ENCODE measurements around the gene KLF12. TPM values are rescaled to one million over a fixed set of nuclear protein-coding genes. Genes with fewer than 3 reads are reported as not detected.

The KLF12 gene
- total RNA-seq, result 10 to 100 TPM; 11.5 to 16.0 TPM

DNA sequence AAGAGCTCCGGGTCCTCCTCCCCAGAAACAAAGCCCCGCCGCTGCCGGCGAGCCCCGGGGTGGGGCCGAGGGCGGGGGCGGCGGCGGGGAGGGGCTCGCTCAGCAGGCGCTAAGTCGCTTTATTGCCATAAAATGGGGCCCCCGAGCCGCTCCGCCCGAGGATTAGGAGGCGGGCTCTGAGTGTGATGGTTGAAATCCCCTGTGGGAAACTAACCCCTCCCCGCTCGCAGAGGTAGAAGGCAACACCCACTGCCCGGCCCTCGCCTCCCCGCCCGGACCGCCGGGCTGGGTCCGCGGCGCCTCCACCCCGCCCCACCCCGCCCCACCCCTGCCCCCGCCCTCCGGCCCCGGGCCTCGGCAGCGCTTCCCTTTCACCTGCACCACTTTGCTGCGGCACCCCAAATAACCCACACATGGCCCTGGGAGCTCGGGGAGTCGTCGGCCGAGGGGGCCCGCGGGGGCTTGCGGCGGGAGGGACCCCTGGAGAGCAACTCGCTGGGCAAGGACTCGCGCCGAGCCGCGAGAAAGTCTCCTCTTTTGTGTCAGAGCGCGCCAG lies at the start of gene KLF12:
TSS of gene KLF12 (minus strand) at position 184 of the 556 bp plus-strand sequence.
- H3K36me3 Mint-ChIP-seq, result no peaks in the 10 kb centered on the region
- peaks cover 35 to 40% of the 10 kb centered on the region in 2 donors for H3K4me1 Mint-ChIP-seq (ENCODE audit: low read depth in 2 of 2)
- H3K4me3 Mint-ChIP-seq, result peak within 1 kb of the TSS; percentile 98
- no peaks in the 10 kb centered on the region for H3K9me3 Mint-ChIP-seq
- peak; percentile 95 for DNase-seq (ENCODE audit: low spot score)
- no peaks in the 10 kb centered on the region for H3K27me3 Mint-ChIP-seq
- peak within 1 kb of the TSS; percentile 95 to 96 for H3K27ac Mint-ChIP-seq
- peak; percentile 87 to 90 for ATAC-seq

DNA sequence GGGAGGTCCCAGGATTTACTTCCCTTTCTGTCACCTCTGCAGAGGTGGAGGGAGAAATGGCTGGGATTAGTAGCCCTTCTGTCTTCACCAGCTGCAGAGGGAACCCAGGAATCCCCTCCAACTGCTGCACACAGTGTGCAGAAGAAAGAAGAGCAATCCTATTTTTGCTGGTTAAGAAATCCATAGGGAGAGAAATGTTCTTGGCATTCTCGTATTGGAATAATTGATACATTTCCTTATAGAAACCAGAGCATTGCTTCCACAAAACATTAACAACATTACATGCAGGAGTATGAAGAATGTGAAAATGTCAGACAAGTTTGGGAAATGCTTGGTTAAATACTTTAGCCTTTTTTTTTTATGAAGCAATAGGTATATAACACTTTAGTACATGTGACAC lies 48.3 kb upstream of the KLF12 start:
- Mint-ChIP-seq H3K4me3 (no peak overlapping the region), H3K27ac (no peak overlapping the region), H3K36me3 (no peaks in the 10 kb centered on the region), H3K4me1 (ENCODE audit: low read depth in 2 of 2) (no peaks in the 10 kb centered on the region), H3K9me3 (no peaks in the 10 kb centered on the region), H3K27me3 (peaks cover 23 to 25% of the 10 kb centered on the region in 2 donors)
- ATAC-seq (no peak), DNase-seq (ENCODE audit: low spot score) (no peak)

GRCh38 chr13:74174810-74175209 lies 40.6 kb upstream of the KLF12 start:
- no peak for DNase-seq (ENCODE audit: low spot score)
- ATAC-seq, result peak; percentile 66 to 75
- H3K9me3 Mint-ChIP-seq, result no peaks in the 10 kb centered on the region
- no peaks in the 10 kb centered on the region for H3K36me3 Mint-ChIP-seq
- peaks cover 41 to 60% of the 10 kb centered on the region in 2 donors for H3K27me3 Mint-ChIP-seq
- H3K4me1 Mint-ChIP-seq (ENCODE audit: low read depth in 2 of 2), result peaks cover 6 to 11% of the 10 kb centered on the region in 2 donors
- peak overlapping the region in 1 of 2 donors; percentile 45 for H3K27ac Mint-ChIP-seq
- peak overlapping the region; percentile 13 for H3K4me3 Mint-ChIP-seq

DNA sequence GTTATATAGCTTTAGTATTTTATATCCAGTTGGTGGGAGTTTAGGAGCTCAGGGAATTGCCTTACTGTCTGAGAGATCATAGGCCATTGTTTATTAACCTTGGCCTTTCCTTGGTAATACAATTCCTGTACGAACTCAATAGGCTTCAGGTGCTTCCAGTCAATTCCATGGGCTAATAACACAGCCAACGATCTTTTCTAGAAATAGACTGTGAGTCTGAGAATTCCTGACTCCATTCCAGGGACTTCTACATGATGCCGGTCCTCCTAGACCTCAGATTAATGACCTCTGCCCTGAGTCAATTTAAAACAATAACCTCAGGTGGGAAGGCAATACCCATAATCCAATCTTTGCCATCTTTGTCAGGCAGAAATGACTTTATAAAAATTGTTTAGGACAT lies 39.6 kb upstream of the KLF12 start:
- H3K9me3 Mint-ChIP-seq, result no peaks in the 10 kb centered on the region
- ATAC-seq, result no peak
- peaks cover 6 to 11% of the 10 kb centered on the region in 2 donors for H3K4me1 Mint-ChIP-seq (ENCODE audit: low read depth in 2 of 2)
- no peaks in the 10 kb centered on the region for H3K36me3 Mint-ChIP-seq
- no peak for DNase-seq (ENCODE audit: low spot score)
- H3K27me3 Mint-ChIP-seq, result peaks cover 37 to 56% of the 10 kb centered on the region in 2 donors
- H3K27ac Mint-ChIP-seq, result no peak overlapping the region
- no peak overlapping the region for H3K4me3 Mint-ChIP-seq

- peaks cover 40 to 61% of the 10 kb centered on the region in 2 donors for H3K27me3 Mint-ChIP-seq
Measured at GRCh38 chr13:74171641-74172040, 37.4 kb upstream of the KLF12 start.

DNA sequence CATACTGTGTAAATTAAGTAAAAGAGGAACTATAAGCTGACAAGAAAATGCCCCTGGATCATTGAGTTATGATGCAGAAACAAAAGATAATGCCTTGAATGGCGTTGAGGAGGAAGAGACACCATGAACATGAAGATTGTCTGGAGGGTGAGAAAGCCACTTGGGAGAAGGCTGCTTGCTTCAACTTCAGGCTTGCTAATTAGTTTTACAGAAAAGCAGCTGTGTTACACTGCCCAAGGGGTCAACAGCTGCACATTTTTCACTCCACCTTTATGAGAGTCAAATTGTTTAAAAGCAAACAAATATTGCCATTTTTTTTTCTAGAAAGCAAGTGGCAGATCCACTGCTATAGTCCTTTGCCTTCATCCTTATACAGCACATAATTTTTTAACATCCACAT lies 35.5 kb upstream of the KLF12 start:
- Mint-ChIP-seq H3K36me3 (no peaks in the 10 kb centered on the region), H3K27me3 (peaks cover 37 to 48% of the 10 kb centered on the region in 2 donors), H3K27ac (no peak overlapping the region), H3K9me3 (no peaks in the 10 kb centered on the region), H3K4me3 (no peak overlapping the region), H3K4me1 (ENCODE audit: low read depth in 2 of 2) (peaks cover 5% of the 10 kb centered on the region in 2 donors)
- ATAC-seq, result no peak
- DNase-seq (ENCODE audit: low spot score), result no peak

More at GRCh38 chr13:74171641-74172040, 37.4 kb upstream of the KLF12 start:
- Mint-ChIP-seq H3K9me3 (no peaks in the 10 kb centered on the region), H3K27ac (no peak overlapping the region), H3K36me3 (no peaks in the 10 kb centered on the region), H3K4me1 (ENCODE audit: low read depth in 2 of 2) (peaks cover 6 to 11% of the 10 kb centered on the region in 2 donors), H3K4me3 (no peak overlapping the region)
- DNase-seq (ENCODE audit: low spot score) (no peak), ATAC-seq (no peak)

GRCh38 chr13:74168263-74168675 lies 34.1 kb upstream of the KLF12 start:
- ATAC-seq, result no peak
- H3K36me3 Mint-ChIP-seq, result no peaks in the 10 kb centered on the region
- DNase-seq (ENCODE audit: low spot score), result no peak
- no peak overlapping the region for H3K4me3 Mint-ChIP-seq
- no peaks in the 10 kb centered on the region for H3K9me3 Mint-ChIP-seq
- no peaks in the 10 kb centered on the region for H3K4me1 Mint-ChIP-seq (ENCODE audit: low read depth in 2 of 2)
- no peak overlapping the region for H3K27ac Mint-ChIP-seq
- peaks cover 32 to 40% of the 10 kb centered on the region in 2 donors for H3K27me3 Mint-ChIP-seq

DNA sequence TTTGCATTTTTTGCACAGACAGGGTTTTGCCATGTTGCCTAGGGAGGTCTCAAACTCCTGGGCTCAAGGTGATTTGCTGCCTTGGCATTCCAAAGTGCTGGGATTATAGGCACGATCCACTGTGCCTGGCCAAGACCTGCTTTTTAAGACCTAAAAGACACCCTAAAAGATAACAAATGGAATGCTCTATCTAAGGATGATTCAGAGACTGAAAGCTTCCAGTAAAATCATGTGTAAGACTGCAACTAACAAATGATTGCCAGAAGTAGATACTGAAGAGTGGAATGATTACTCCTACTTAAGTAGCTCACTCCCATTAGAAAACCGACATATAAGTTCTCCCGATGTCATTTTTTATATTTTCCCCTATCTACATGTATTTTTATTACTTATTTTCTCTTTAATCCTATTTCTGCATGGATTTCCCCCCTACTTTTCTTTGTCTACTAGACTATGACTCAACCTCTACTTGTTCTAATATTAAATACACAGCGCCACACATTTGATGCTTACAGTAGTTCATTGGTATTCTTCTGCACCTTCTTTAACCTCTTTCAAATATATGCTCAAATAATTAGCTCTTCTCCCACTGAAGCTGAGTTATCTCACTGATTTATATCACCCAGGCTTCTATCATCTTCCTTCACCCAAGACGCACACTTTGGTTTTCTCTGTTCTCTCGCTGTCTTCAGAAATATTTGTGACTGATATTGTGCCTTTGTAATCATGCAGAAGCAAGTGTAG lies 32.2 kb upstream of the KLF12 start:
- DNase-seq (ENCODE audit: low spot score) (no peak), ATAC-seq (no peak)
- Mint-ChIP-seq H3K4me3 (no peak overlapping the region), H3K27me3 (peaks cover 39 to 40% of the 10 kb centered on the region in 2 donors), H3K27ac (no peak overlapping the region), H3K9me3 (no peaks in the 10 kb centered on the region), H3K4me1 (ENCODE audit: low read depth in 2 of 2) (no peaks in the 10 kb centered on the region), H3K36me3 (no peaks in the 10 kb centered on the region)

- H3K4me1 Mint-ChIP-seq (ENCODE audit: low read depth in 2 of 2), result no peaks in the 10 kb centered on the region
- H3K27me3 Mint-ChIP-seq, result peaks cover 22 to 37% of the 10 kb centered on the region in 2 donors
- DNase-seq (ENCODE audit: low spot score) (no peak), ATAC-seq (no peak)
- H3K27ac Mint-ChIP-seq, result no peak overlapping the region
- no peaks in the 10 kb centered on the region for H3K9me3 Mint-ChIP-seq
- no peaks in the 10 kb centered on the region for H3K36me3 Mint-ChIP-seq
- no peak overlapping the region for H3K4me3 Mint-ChIP-seq
Measured at GRCh38 chr13:74162782-74163181, 28.6 kb upstream of the KLF12 start.

- Mint-ChIP-seq H3K4me3 (no peak overlapping the region), H3K9me3 (no peaks in the 10 kb centered on the region), H3K27ac (no peak overlapping the region), H3K36me3 (no peaks in the 10 kb centered on the region), H3K27me3 (peaks cover 19 to 37% of the 10 kb centered on the region in 2 donors), H3K4me1 (ENCODE audit: low read depth in 2 of 2) (no peaks in the 10 kb centered on the region)
- no peak for ATAC-seq
- no peak for DNase-seq (ENCODE audit: low spot score)
Measured at GRCh38 chr13:74162135-74162534, 27.9 kb upstream of the KLF12 start.

GRCh38 chr13:74158571-74159352 lies 24.6 kb upstream of the KLF12 start:
- no peak for ATAC-seq
- H3K36me3 Mint-ChIP-seq, result no peaks in the 10 kb centered on the region
- H3K9me3 Mint-ChIP-seq, result no peaks in the 10 kb centered on the region
- no peak for DNase-seq (ENCODE audit: low spot score)
- peaks cover 29 to 34% of the 10 kb centered on the region in 2 donors for H3K27me3 Mint-ChIP-seq
- no peaks in the 10 kb centered on the region for H3K4me1 Mint-ChIP-seq (ENCODE audit: low read depth in 2 of 2)
- no peak overlapping the region for H3K27ac Mint-ChIP-seq
- no peak overlapping the region for H3K4me3 Mint-ChIP-seq

GRCh38 chr13:74158028-74158427 lies 23.8 kb upstream of the KLF12 start:
- H3K4me3 Mint-ChIP-seq, result no peak overlapping the region
- no peak for DNase-seq (ENCODE audit: low spot score)
- no peaks in the 10 kb centered on the region for H3K36me3 Mint-ChIP-seq
- ATAC-seq, result no peak
- no peaks in the 10 kb centered on the region for H3K4me1 Mint-ChIP-seq (ENCODE audit: low read depth in 2 of 2)
- peak overlapping the region in 1 of 2 donors; percentile 16 for H3K27ac Mint-ChIP-seq
- H3K27me3 Mint-ChIP-seq, result peaks cover 23 to 34% of the 10 kb centered on the region in 2 donors
- no peaks in the 10 kb centered on the region for H3K9me3 Mint-ChIP-seq

DNA sequence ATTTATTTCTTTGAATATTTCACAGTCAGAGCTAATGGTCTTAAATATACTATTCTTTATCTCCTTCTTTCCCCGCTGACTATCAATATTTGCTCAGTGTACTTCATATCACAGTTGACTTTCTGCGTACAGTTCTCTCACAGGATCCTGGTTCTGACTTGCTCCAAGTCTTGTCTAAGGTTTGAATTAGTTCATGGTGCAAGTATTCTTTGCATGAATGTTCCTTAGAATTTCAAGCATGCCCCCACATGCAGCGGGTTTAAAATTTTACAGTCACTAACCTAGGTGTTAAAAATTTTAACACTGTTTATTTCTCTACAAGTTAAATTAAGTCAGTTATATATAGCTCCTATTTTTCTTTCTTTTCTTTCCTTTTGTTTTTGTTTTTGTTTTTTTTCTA lies 20.8 kb upstream of the KLF12 start:
- Mint-ChIP-seq H3K4me1 (ENCODE audit: low read depth in 2 of 2) (no peaks in the 10 kb centered on the region), H3K27ac (no peak overlapping the region), H3K36me3 (no peaks in the 10 kb centered on the region), H3K27me3 (peaks cover 20% of the 10 kb centered on the region in 2 donors), H3K9me3 (no peaks in the 10 kb centered on the region), H3K4me3 (no peak overlapping the region)
- ATAC-seq (no peak), DNase-seq (ENCODE audit: low spot score) (no peak)

DNA sequence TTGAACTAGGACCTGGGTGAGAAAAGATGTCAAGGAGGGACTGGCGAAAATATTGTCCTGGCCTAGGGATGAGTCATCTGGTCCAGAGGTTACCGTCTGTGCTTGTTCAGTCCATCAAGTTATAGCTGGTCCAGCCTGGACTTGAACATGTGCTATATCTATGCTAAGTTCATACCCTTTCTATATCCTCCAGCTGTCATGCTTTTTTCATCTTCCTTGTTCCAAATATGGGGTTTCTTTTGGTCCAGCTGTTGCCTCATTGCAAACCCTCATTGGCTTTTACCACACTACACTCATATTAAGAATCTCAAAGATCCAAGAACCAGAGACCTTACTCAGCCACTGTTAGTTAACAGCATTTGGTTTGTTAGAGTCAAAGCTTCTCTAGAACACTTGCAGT lies 19.1 kb upstream of the KLF12 start:
- DNase-seq (ENCODE audit: low spot score), result no peak
- peak in 1 of 2 donors; percentile 17 for ATAC-seq
- Mint-ChIP-seq H3K36me3 (no peaks in the 10 kb centered on the region), H3K4me1 (ENCODE audit: low read depth in 2 of 2) (no peaks in the 10 kb centered on the region), H3K4me3 (no peak overlapping the region), H3K9me3 (no peaks in the 10 kb centered on the region), H3K27me3 (peaks cover 25 to 26% of the 10 kb centered on the region in 2 donors), H3K27ac (no peak overlapping the region)

Measured in natural killer cell treated with Interleukin-12 subunit alpha and Interleukin-12 subunit beta and Interleukin-15 and Interleukin-18, amount 100 ng/mL, for 72 hours (primary cell).